ENCODE results near the gene PTPRD.

PTPRD gene

GRCh38 chr9:8958358-8958757 is 1654.4 kb downstream of the PTPRD start:
- H3K9me3 ChIP-seq (ENCODE audit: control insufficient read depth, insufficient read depth, low read length) = no peaks in the 10 kb centered on the region

GRCh38 chr9:8955315-8955714 is 1657.5 kb downstream of the PTPRD start:
- no peak overlapping the region for H3K4me2 ChIP-seq (ENCODE audit: low read length)

More at GRCh38 chr9:8958358-8958757, 1654.4 kb downstream of the PTPRD start:
- Histone ChIP-seq H3K27me3 (ENCODE audit: control insufficient read depth, low read length) (no peaks in the 10 kb centered on the region), H3K4me2 (ENCODE audit: low read length) (no peak overlapping the region), H3K27ac (ENCODE audit: low read depth, low read length) (no peak overlapping the region), H3K79me2 (ENCODE audit: control insufficient read depth, low read length) (no peaks in the 10 kb centered on the region), H3F3A (ENCODE audit: control insufficient read depth, insufficient read depth) (no peaks in the 10 kb centered on the region), H3K36me3 (ENCODE audit: control insufficient read depth, low read length) (no peaks in the 10 kb centered on the region), H3K4me3 (ENCODE audit: low read length) (no peak overlapping the region), H3K9me2 (replicated peaks; ENCODE audit: control insufficient read depth, low read length) (no peaks in the 10 kb centered on the region), H3K4me1 (ENCODE audit: control insufficient read depth, low read length) (peaks cover 21% of the 10 kb centered on the region), H4K20me1 (ENCODE audit: control insufficient read depth, insufficient read depth, low read depth, low read length) (no peaks in the 10 kb centered on the region)
- TF ChIP-seq CTCF (IDR thresholded peaks at IDR 0.05; ENCODE audit: low read depth, low read length, poor library complexity, severe bottlenecking) = no peak
- no peak for TF ChIP-seq EZH2phosphoT487 (IDR thresholded peaks at IDR 0.05; ENCODE audit: borderline replicate concordance, low read length)

GRCh38 chr9:8946461-8946860 is 1666.3 kb downstream of the PTPRD start:
- Histone ChIP-seq H3K27me3 (ENCODE audit: control insufficient read depth, low read length) (no peaks in the 10 kb centered on the region), H3K9me3 (ENCODE audit: control insufficient read depth, insufficient read depth, low read length) (no peaks in the 10 kb centered on the region), H3K4me2 (ENCODE audit: low read length) (no peak overlapping the region), H3F3A (ENCODE audit: control insufficient read depth, insufficient read depth) (no peaks in the 10 kb centered on the region), H3K4me3 (ENCODE audit: low read length) (no peak overlapping the region), H3K9me2 (replicated peaks; ENCODE audit: control insufficient read depth, low read length) (no peaks in the 10 kb centered on the region), H3K27ac (ENCODE audit: low read depth, low read length) (no peak overlapping the region), H3K36me3 (ENCODE audit: control insufficient read depth, low read length) (no peaks in the 10 kb centered on the region), H3K79me2 (ENCODE audit: control insufficient read depth, low read length) (no peaks in the 10 kb centered on the region), H3K4me1 (ENCODE audit: control insufficient read depth, low read length) (no peaks in the 10 kb centered on the region), H4K20me1 (ENCODE audit: control insufficient read depth, insufficient read depth, low read depth, low read length) (no peaks in the 10 kb centered on the region)
- TF ChIP-seq CTCF (IDR thresholded peaks at IDR 0.05; ENCODE audit: low read depth, low read length, poor library complexity, severe bottlenecking) (no peak), EZH2phosphoT487 (IDR thresholded peaks at IDR 0.05; ENCODE audit: borderline replicate concordance, low read length) (no peak)

More at GRCh38 chr9:8955315-8955714, 1657.5 kb downstream of the PTPRD start:
- peaks cover 25% of the 10 kb centered on the region for H3K4me1 ChIP-seq (ENCODE audit: control insufficient read depth, low read length)
- H3K4me3 ChIP-seq (ENCODE audit: low read length) = no peak overlapping the region
- H4K20me1 ChIP-seq (ENCODE audit: control insufficient read depth, insufficient read depth, low read depth, low read length) = no peaks in the 10 kb centered on the region
- H3K27ac ChIP-seq (ENCODE audit: low read depth, low read length) = no peak overlapping the region
- TF ChIP-seq CTCF (IDR thresholded peaks at IDR 0.05; ENCODE audit: low read depth, low read length, poor library complexity, severe bottlenecking) (no peak), EZH2phosphoT487 (IDR thresholded peaks at IDR 0.05; ENCODE audit: borderline replicate concordance, low read length) (no peak)
- no peaks in the 10 kb centered on the region for H3K9me2 ChIP-seq (replicated peaks; ENCODE audit: control insufficient read depth, low read length)
- H3F3A ChIP-seq (ENCODE audit: control insufficient read depth, insufficient read depth) = no peaks in the 10 kb centered on the region
- no peaks in the 10 kb centered on the region for H3K79me2 ChIP-seq (ENCODE audit: control insufficient read depth, low read length)
- no peaks in the 10 kb centered on the region for H3K27me3 ChIP-seq (ENCODE audit: control insufficient read depth, low read length)
- H3K36me3 ChIP-seq (ENCODE audit: control insufficient read depth, low read length) = no peaks in the 10 kb centered on the region
- H3K9me3 ChIP-seq (ENCODE audit: control insufficient read depth, insufficient read depth, low read length) = no peaks in the 10 kb centered on the region

Data from DOHH2 (cell line).